HG02623 (cell line): ENCODE measurements around the gene STIMATE.

Source experiments
- ATAC-seq: cut with Tn5 transposase; IDR thresholded peaks from one replicate; pipeline ENCODE4 v1.9.1; 2021; ENCODE audit warnings: moderate library complexity; ENCODE audit not compliant: unreplicated experiment

The STIMATE gene

GRCh38 chr3:52824037-52824436 lies 73.3 kb downstream of the STIMATE start:
- ATAC-seq: no peak

GRCh38 chr3:52822363-52822762 lies 75.0 kb downstream of the STIMATE start:
- no peak for ATAC-seq

- no peak for ATAC-seq
Observed at GRCh38 chr3:52820736-52821135, 76.6 kb downstream of the STIMATE start.

- ATAC-seq: no peak
Observed at GRCh38 chr3:52819936-52820335, 77.4 kb downstream of the STIMATE start.

- ATAC-seq: no peak
Observed at GRCh38 chr3:52817860-52818259, 79.5 kb downstream of the STIMATE start.

GRCh38 chr3:52817221-52817620 lies 80.1 kb downstream of the STIMATE start:
- no peak for ATAC-seq

- ATAC-seq: no peak
Observed at GRCh38 chr3:52816654-52817053, 80.7 kb downstream of the STIMATE start.

- ATAC-seq: no peak
Observed at GRCh38 chr3:52816199-52816598, 81.1 kb downstream of the STIMATE start.

GRCh38 chr3:52813810-52814209 lies 83.5 kb downstream of the STIMATE start:
- no peak for ATAC-seq

GRCh38 chr3:52811452-52812011 lies 85.8 kb downstream of the STIMATE start:
- ATAC-seq: no peak

- no peak for ATAC-seq
Observed at GRCh38 chr3:52810923-52811322, 86.4 kb downstream of the STIMATE start.

- ATAC-seq: no peak
Observed at GRCh38 chr3:52809662-52810377, 87.5 kb downstream of the STIMATE start.

GRCh38 chr3:52809149-52809548 lies 88.2 kb downstream of the STIMATE start:
- no peak for ATAC-seq

GRCh38 chr3:52805270-52806039 lies 91.9 kb downstream of the STIMATE start:
- ATAC-seq: no peak

GRCh38 chr3:52801839-52802238 lies 95.5 kb downstream of the STIMATE start:
- no peak for ATAC-seq

- ATAC-seq: no peak
Observed at GRCh38 chr3:52800079-52800478, 97.3 kb downstream of the STIMATE start.

- ATAC-seq: no peak
Observed at GRCh38 chr3:52798978-52799476, 98.3 kb downstream of the STIMATE start.

GRCh38 chr3:52798376-52798977 lies 98.9 kb downstream of the STIMATE start:
- ATAC-seq: no peak

GRCh38 chr3:52796411-52796810 lies 100.9 kb downstream of the STIMATE start:
- no peak for ATAC-seq

GRCh38 chr3:52795298-52795900 lies 101.9 kb downstream of the STIMATE start:
- no peak for ATAC-seq

- no peak for ATAC-seq
Observed at GRCh38 chr3:52794612-52795099, 102.7 kb downstream of the STIMATE start, which contains the start of gene ITIH3. Gene ITIH3, plus strand, starts transcription at chr3:52794796. Its CDS starts 8 bp downstream, at chr3:52794804.
